Measurements from ENCODE around the gene CDC42BPB.

Gene CDC42BPB

DNA sequence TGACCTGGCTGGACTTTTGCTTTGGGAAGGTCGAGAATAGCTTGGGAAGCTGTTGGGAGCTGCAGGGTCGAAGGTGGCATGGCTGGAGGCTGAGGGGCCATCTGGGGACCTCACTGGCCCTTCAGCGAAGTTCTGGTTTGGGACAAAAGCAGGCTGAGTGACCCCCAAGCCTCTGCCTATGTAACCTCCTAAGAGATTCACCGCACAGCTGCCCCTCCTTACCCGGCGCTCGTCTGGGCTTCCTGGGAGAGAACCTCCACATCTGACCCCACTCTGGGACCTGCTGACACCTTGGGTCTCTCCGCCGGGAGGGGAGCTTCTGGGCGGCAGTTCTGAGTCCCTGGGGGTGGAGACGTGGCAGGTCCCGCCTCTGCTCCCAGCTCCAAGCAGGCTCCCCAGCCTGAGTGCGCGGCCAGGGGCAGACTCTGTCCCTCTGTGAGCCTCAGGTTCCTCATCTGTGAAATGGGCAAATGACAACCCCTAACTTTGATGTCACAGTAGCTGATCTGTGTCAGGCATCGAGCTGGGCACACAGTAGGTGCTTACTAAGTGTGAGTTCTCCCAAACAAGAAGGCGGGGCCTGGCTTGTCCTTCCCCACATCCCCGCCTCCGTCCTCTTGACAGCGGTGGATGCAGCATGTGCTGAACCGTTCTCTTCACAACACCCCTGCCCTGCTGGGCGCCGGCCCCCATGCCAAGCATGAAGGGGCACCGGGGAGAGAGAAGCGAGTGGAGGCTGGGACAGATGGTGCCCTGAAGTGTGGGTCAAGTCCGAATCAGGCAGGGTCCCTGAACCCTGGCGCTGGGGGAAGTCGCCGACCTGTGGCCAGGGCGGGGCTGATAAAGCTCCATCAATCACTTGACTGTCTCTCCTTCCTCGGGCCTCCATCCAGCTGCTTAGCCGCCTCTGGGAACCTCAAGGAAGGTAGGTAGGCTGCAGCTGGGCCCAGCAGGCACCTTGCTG, 40.9 kb upstream of the CDC42BPB start:
- no peak for DNase-seq (ENCODE audit: low read depth)
- no peak overlapping the region for H3K4me3 ChIP-seq (replicated peaks; ENCODE audit: low read depth, low read length)
- TF ChIP-seq, protein P1, sequence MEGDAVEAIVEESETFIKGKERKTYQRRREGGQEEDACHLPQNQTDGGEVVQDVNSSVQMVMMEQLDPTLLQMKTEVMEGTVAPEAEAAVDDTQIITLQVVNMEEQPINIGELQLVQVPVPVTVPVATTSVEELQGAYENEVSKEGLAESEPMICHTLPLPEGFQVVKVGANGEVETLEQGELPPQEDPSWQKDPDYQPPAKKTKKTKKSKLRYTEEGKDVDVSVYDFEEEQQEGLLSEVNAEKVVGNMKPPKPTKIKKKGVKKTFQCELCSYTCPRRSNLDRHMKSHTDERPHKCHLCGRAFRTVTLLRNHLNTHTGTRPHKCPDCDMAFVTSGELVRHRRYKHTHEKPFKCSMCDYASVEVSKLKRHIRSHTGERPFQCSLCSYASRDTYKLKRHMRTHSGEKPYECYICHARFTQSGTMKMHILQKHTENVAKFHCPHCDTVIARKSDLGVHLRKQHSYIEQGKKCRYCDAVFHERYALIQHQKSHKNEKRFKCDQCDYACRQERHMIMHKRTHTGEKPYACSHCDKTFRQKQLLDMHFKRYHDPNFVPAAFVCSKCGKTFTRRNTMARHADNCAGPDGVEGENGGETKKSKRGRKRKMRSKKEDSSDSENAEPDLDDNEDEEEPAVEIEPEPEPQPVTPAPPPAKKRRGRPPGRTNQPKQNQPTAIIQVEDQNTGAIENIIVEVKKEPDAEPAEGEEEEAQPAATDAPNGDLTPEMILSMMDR (IDR thresholded peaks at IDR 0.05; ENCODE audit: low read length, missing control alignments) = no peak

DNA sequence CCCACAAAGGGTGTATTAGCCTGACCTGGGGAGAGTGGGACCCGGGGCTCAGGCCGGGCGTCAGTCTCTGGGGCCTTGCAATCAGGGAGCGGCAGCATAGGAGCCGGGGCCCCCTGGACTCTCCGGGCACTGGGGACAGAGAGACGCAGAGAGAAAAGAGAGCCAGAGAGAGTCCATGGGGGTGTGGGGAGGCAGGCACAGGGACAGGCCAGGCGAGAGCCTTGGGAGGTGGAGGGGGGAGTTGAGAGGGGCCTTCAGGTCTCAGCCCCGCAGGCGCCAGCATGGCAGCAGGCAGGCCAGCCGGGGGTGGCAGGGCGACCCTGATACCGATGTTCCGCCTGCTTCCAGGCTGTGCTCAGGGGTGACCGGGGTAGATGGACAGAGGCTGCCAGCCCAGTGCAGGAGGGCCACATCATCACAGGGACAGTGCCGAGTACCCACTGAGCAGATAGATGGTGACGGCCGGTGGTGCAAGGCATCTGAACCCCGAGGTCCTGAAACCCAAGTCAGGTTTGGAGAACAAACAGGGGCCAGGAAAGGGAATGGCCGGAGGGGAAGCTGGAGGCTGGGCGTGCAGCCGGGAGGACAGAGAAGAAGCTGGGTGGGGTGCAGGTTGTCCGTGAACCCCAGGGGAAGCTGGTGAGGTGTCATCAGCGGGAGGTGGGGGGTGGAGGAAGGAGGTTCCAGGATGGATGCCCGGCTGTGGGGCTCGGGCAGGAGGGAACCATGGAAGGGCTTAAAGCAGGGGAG, 40.1 kb upstream of the CDC42BPB start:
- TF ChIP-seq, protein P1 (IDR thresholded peaks at IDR 0.05; ENCODE audit: low read length, missing control alignments) = no peak
- no peak overlapping the region for H3K4me3 ChIP-seq (replicated peaks; ENCODE audit: low read depth, low read length)

DNA sequence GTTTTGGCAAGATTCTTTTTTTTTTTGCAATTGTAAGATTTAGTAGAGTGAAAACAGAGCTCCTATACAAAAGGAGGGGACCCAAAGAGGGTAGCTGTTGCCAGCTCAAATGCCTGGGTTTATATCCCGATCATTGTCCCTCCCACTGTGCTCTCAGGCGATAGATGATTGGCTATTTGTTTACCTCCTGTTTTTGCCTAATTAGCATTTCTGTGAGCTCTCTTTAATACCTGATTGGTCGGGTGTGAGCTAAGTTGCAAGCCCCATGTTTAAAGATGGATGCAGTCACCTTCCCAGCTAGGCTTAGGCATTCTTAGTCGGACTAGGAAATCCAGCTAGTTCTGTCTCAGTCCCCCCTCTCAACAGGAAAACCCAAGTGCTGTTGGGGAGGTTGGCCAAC, 39.0 kb upstream of the CDC42BPB start:
- no peak for DNase-seq (ENCODE audit: low read depth)
- H3K4me3 ChIP-seq (replicated peaks; ENCODE audit: low read depth, low read length) = no peak overlapping the region
- TF ChIP-seq, protein P1 (IDR thresholded peaks at IDR 0.05; ENCODE audit: low read length, missing control alignments) = no peak

More for the DNA sequence above, 40.1 kb upstream of the CDC42BPB start:
- no peak for DNase-seq (ENCODE audit: low read depth)

DNA sequence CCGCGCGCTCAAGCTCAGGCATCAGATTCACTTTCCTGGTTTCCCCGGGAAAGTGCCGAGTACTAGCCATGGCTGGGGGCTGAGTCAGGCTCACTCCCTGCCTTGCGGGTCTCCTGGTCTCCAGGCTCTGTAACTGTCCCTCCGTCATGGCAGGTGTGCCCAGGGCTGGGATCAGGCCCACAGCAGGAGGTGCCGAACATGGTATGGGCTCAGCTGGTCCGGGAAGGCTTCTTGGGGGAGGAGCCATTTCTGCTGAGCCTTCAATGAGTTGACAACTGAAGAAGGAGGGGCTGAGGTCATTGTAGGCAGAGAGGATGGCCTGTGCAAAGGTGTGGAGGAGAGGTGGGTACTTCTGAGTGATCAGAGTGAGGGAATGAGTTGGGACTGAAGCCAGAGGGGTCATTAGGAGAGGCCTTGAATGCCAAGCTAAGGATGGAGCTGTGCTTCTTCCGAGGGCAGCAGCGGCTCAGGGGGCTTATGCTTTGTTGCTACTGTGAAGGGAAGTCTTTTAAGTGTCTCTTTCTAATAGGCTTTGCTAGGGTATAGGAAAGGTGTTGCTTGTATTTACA, 37.9 kb upstream of the CDC42BPB start:
- TF ChIP-seq, protein P1 (IDR thresholded peaks at IDR 0.05; ENCODE audit: low read length, missing control alignments) = no peak
- no peak overlapping the region for H3K4me3 ChIP-seq (replicated peaks; ENCODE audit: low read depth, low read length)
- DNase-seq (ENCODE audit: low read depth) = no peak

DNA sequence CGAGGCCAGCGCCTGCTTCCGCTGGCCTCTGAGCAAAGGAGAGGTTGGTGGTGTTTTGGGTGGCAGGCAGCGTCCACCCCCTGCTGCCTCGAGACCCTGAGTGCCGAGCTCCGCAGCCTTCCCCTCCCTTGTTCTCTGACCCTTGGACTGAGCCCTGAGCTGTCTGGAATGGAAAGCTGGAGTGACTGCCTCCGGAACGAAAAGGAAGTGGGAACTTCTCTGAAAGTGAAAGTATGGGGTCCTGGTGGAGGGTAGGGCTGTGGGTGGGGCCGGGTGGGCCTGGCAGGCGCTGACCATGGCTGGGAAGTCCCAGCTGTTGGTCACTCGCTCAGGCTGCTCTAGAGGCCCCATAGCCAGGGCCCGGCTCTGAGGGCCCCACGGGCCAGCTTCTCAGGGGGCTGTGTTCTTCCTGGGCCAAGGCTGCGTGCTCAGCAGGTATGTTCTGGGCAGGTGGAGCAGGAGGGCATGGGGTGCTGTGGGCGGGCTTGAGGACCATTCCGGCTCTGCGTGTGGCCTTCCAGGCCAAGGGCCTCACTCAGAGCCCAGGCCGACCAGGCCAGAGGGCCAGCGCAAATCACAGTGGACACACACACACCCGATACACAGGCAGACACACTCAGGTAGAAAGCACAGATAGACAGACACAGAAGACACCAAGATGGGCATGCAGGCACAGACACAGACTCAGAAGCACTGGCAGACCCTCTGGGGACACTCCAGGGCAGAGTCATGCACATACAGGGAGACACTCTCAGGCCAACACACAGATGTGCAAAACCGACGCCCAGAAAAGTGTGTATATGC, 37.3 kb upstream of the CDC42BPB start, which contains the start of gene EXOC3L4:
Gene EXOC3L4, plus strand, starts transcription at position 320 of the 804 bp plus-strand sequence. CDS start 5,495 bp downstream, outside the sequence.
- no peak for DNase-seq (ENCODE audit: low read depth)
- TF ChIP-seq, protein P1 (IDR thresholded peaks at IDR 0.05; ENCODE audit: low read length, missing control alignments) = no peak
- H3K4me3 ChIP-seq (replicated peaks; ENCODE audit: low read depth, low read length) = no peak within 1 kb of the TSS

DNA sequence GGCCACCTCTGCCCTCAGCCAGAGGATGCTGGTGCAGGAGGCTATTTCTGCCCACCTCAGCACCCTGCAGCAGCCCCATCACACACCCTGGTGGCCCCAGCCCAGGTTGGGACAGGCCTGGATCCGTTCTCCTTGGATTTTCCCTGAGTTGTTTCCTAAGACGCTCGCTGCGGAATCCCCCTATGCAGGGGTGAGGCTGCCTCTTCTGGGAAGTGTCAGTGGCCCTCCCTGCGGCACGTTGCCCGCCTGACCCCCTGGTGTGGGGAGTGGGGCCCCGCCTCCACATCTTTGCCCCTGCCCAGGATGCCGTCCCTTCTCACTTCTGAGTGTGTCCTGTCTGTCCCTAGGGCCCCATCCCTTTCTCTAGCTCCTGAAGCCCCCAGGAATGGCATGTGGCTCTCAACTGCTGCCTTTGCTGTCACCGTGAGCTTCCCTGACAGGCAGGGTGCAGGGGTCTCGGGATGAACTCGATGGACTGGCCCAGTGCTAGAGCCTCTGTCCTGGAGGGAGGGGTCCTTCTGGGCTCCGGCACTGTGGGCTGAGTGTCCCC, 36.6 kb upstream of the CDC42BPB start:
- TF ChIP-seq, protein P1 (IDR thresholded peaks at IDR 0.05; ENCODE audit: low read length, missing control alignments) = no peak
- no peak overlapping the region for H3K4me3 ChIP-seq (replicated peaks; ENCODE audit: low read depth, low read length)
- DNase-seq (ENCODE audit: low read depth) = no peak

All from fibroblast of pulmonary artery (primary cell).